H1 (cell line): Measurements from ENCODE around the gene DEK. TPM values are rescaled to one million over a fixed set of nuclear protein-coding genes. Genes with fewer than 3 reads are reported as not detected.
A peak's percentile ranks its signal among the peaks of the same experiment; 100 is the strongest.

Experiments
- CTCF ChIA-PET: fragments of 300-600 bp; sonication (Branson Sonifier 250); formaldehyde crosslinking; loops from one replicate; lab custom pipeline; 2021; ENCODE audit not compliant: partially characterized antibody; lab: Charles Lee
- POLR2A ChIA-PET: fragments of 300-600 bp; sonication (Branson Sonifier 250); formaldehyde crosslinking; loops from one replicate; lab custom pipeline; 2021; ENCODE audit warnings: inconsistent platforms; ENCODE audit not compliant: partially characterized antibody; lab: Charles Lee
- DNase-seq, 2 experiments: peaks; one replicate each; pipeline versions ENCODE4 v3.0.0 to v3.0.0-alpha.2; 2010 to 2022; ENCODE audit warnings: low spot score in 2 of 2, low read depth in 1 of 2, mixed read lengths in 1 of 2
- FAIRE-seq: peaks from 2 replicates; lab custom pipeline; 2011; peaks lifted over from hg19 to GRCh38; lab: Jason Lieb, UNC
- H2AFZ ChIP-seq: 2 replicates; pipeline ENCODE4 v1.8.1; 2012; ENCODE audit warnings: low read length, inconsistent platforms
- H2AK5ac ChIP-seq: 2 replicates; pipeline ENCODE4 v1.6.1; 2013; ENCODE audit warnings: low read depth, low read length
- H2BK120ac ChIP-seq: replicated peaks from 2 replicates; pipeline ENCODE3; 2013; ENCODE audit warnings: low read depth, low read length, inconsistent platforms
- H2BK12ac ChIP-seq: 2 replicates; pipeline ENCODE4 v1.6.1; 2013; ENCODE audit warnings: low read depth, low read length
- H2BK15ac ChIP-seq: 2 replicates; pipeline ENCODE4 v1.6.1; 2013; ENCODE audit warnings: low read length
- H2BK20ac ChIP-seq: 2 replicates; pipeline ENCODE4 v1.6.1; 2013; ENCODE audit warnings: low read length
- H2BK5ac ChIP-seq: 2 replicates; pipeline ENCODE4 v1.6.1; 2013; ENCODE audit warnings: low read depth, low read length
- H3K14ac ChIP-seq: 2 replicates; pipeline ENCODE4 v1.6.1; 2013; ENCODE audit warnings: inconsistent platforms; ENCODE audit not compliant: insufficient read length
- H3K18ac ChIP-seq: 2 replicates; pipeline ENCODE4 v1.6.1; 2013; ENCODE audit warnings: low read length; ENCODE audit errors: extremely low read depth
- H3K23ac ChIP-seq: 2 replicates; pipeline ENCODE4 v1.6.1; 2013; ENCODE audit warnings: inconsistent platforms; ENCODE audit not compliant: insufficient read length
- H3K23me2 ChIP-seq: 2 replicates; pipeline ENCODE4 v1.6.1; 2013; ENCODE audit warnings: low read depth, low read length
- H3K27ac ChIP-seq: 2 replicates; pipeline ENCODE4 v1.6.1; 2011; ENCODE audit warnings: low read depth, low read length, inconsistent platforms
- H3K27me3 ChIP-seq, 4 experiments: replicated peaks in 1 of 4; 1 replicate in 1 of 4; 2 replicates in 3 of 4; pipeline versions ENCODE4 v1.6.1 to v1.8.1; 2011 to 2013; ENCODE audit warnings: low read length in 3 of 4, mild to moderate bottlenecking in 3 of 4, inconsistent platforms in 2 of 4, mixed read lengths in 2 of 4, moderate library complexity in 1 of 4; ENCODE audit not compliant: control insufficient read depth in 3 of 4, insufficient read depth in 3 of 4; ENCODE audit errors: extremely low read depth in 1 of 4
- H3K36me3 ChIP-seq, 4 experiments: 2 replicates each; pipeline versions ENCODE4 v1.6.1 to v1.8.1; 2011 to 2013; ENCODE audit warnings: mild to moderate bottlenecking in 4 of 4, low read length in 3 of 4, moderate library complexity in 2 of 4, control low read depth in 1 of 4, inconsistent platforms in 1 of 4; ENCODE audit not compliant: insufficient read depth in 4 of 4, control insufficient read depth in 2 of 4
- H3K4ac ChIP-seq: replicated peaks from 2 replicates; pipeline ENCODE3; 2013; ENCODE audit warnings: low read length, low read depth, mixed read lengths, inconsistent platforms; ENCODE audit not compliant: insufficient read length
- H3K4me1 ChIP-seq, 4 experiments: replicated peaks in 1 of 4; 1 replicate in 1 of 4; 2 replicates in 3 of 4; pipeline versions ENCODE4 v1.6.1 to v1.8.1; 2011 to 2013; ENCODE audit warnings: low read length in 3 of 4, inconsistent platforms in 2 of 4, mixed read lengths in 1 of 4; ENCODE audit not compliant: insufficient read depth in 4 of 4, control insufficient read depth in 3 of 4
- H3K4me2 ChIP-seq, 2 experiments: 2 replicates each; pipeline versions ENCODE4 v1.6.1 to v1.8.1; 2011 to 2013; ENCODE audit warnings: low read depth in 2 of 2, low read length in 2 of 2, control low read depth in 1 of 2, inconsistent platforms in 1 of 2, mild to moderate bottlenecking in 1 of 2; ENCODE audit not compliant: insufficient read depth in 1 of 2
- H3K4me3 ChIP-seq, 4 experiments: fragments of 200-600, 300-600 bp in 1 of 4; sonication (generic), shearing (Covaris generic), sonication (Bioruptor Twin) in 1 of 4; 2 replicates each; pipeline versions ENCODE4 v1.5.1 to v1.8.1; 2011 to 2016; ENCODE audit warnings: low read length in 4 of 4, low read depth in 3 of 4, control low read depth in 2 of 4, inconsistent platforms in 2 of 4, mild to moderate bottlenecking in 2 of 4, mixed read lengths in 1 of 4, moderate library complexity in 1 of 4; ENCODE audit not compliant: insufficient read depth in 2 of 4; ENCODE audit errors: extremely low read depth in 1 of 4
- H3K56ac ChIP-seq: replicated peaks from 2 replicates; pipeline ENCODE3; 2013; ENCODE audit warnings: low read depth, mild to moderate bottlenecking, mixed read lengths, low read length, inconsistent platforms; ENCODE audit not compliant: insufficient read length
- H3K79me1 ChIP-seq: 2 replicates; pipeline ENCODE4 v1.6.1; 2013; ENCODE audit warnings: low read depth, low read length, control low read depth
- H3K79me2 ChIP-seq, 2 experiments: 2 replicates each; pipeline versions ENCODE4 v1.6.1 to v1.8.1; 2012 to 2013; ENCODE audit warnings: low read length in 2 of 2, mild to moderate bottlenecking in 2 of 2, inconsistent platforms in 1 of 2; ENCODE audit not compliant: insufficient read depth in 2 of 2, control insufficient read depth in 1 of 2
- H3K9ac ChIP-seq, 4 experiments: replicated peaks in 1 of 4; 1 replicate in 1 of 4; 2 replicates in 3 of 4; pipeline versions ENCODE4 v1.6.1 to v1.8.1; 2011 to 2013; ENCODE audit warnings: low read depth in 3 of 4, low read length in 3 of 4, control low read depth in 2 of 4, mild to moderate bottlenecking in 2 of 4, moderate library complexity in 2 of 4, inconsistent platforms in 1 of 4; ENCODE audit errors: extremely low read depth in 1 of 4
- H3K9me3 ChIP-seq, 2 experiments: 2 replicates each; pipeline versions ENCODE4 v1.6.1 to v1.8.1; 2012 to 2013; ENCODE audit warnings: mild to moderate bottlenecking in 2 of 2, moderate library complexity in 2 of 2, control low read depth in 1 of 2, inconsistent platforms in 1 of 2, low read depth in 1 of 2, low read length in 1 of 2, mixed read lengths in 1 of 2; ENCODE audit not compliant: insufficient read depth in 2 of 2
- H4K20me1 ChIP-seq, 2 experiments: replicated peaks in 1 of 2; 2 replicates each; pipeline versions ENCODE3 to v1.8.1; 2011 to 2013; ENCODE audit warnings: inconsistent platforms in 2 of 2, low read length in 2 of 2, mild to moderate bottlenecking in 1 of 2; ENCODE audit not compliant: insufficient read depth in 2 of 2, control insufficient read depth in 1 of 2
- H4K5ac ChIP-seq: 2 replicates; pipeline ENCODE4 v1.6.1; 2013; ENCODE audit warnings: low read length, low read depth, mixed read lengths, inconsistent platforms; ENCODE audit not compliant: insufficient read length
- H4K8ac ChIP-seq: 2 replicates; pipeline ENCODE4 v1.8.0; 2013; ENCODE audit warnings: mild to moderate bottlenecking, moderate library complexity, low read length, inconsistent platforms; ENCODE audit not compliant: insufficient read depth; ENCODE audit errors: extremely low read depth
- H4K91ac ChIP-seq: replicated peaks from 2 replicates; pipeline ENCODE3; 2013; ENCODE audit warnings: low read length, mixed read lengths, inconsistent platforms; ENCODE audit not compliant: insufficient read length
- ATF2 ChIP-seq: IDR thresholded peaks from 2 replicates; pipeline ENCODE4 v1.6.1; 2012; ENCODE audit warnings: low read length, inconsistent platforms
- BRCA1 ChIP-seq: IDR thresholded peaks from 2 replicates; pipeline ENCODE4 v1.6.1; 2012; ENCODE audit warnings: low read depth, low read length, improper control_type of control experiment
- JUN ChIP-seq: IDR thresholded peaks from 2 replicates; pipeline ENCODE4 v1.6.1; 2011; ENCODE audit warnings: low read depth, mild to moderate bottlenecking, improper control_type of control experiment, low read length
- NANOG ChIP-seq: IDR thresholded peaks from 2 replicates; pipeline ENCODE4 v1.6.1; 2011; ENCODE audit warnings: low read length, low read depth, mild to moderate bottlenecking, inconsistent platforms; ENCODE audit not compliant: insufficient read depth, poor library complexity, severe bottlenecking
- POLR2A ChIP-seq, 2 experiments: IDR thresholded peaks; 1 replicate in 1 of 2; 2 replicates in 1 of 2; pipeline ENCODE4 v1.6.1; 2011; ENCODE audit warnings: low read depth in 2 of 2, low read length in 2 of 2, mild to moderate bottlenecking in 2 of 2; ENCODE audit errors: control extremely low read depth in 1 of 2
- RNF2 ChIP-seq: fragments of 200-900, 300-1000 bp; sonication (generic); IDR thresholded peaks from 2 replicates; pipeline ENCODE4 v1.7.1; 2016; ENCODE audit warnings: borderline replicate concordance, low read depth, mild to moderate bottlenecking, antibody characterized with exemption, low read length; ENCODE audit not compliant: poor library complexity, severe bottlenecking; ENCODE audit errors: missing control alignments
- RXRA ChIP-seq: IDR thresholded peaks from 2 replicates; pipeline ENCODE4 v1.6.1; 2011; ENCODE audit warnings: low read depth, mild to moderate bottlenecking, low read length, moderate library complexity; ENCODE audit not compliant: insufficient read depth
- SP1 ChIP-seq: IDR thresholded peaks from 2 replicates; pipeline ENCODE4 v1.6.1; 2011; ENCODE audit warnings: low read depth, low read length
- SP2 ChIP-seq: IDR thresholded peaks from 2 replicates; pipeline ENCODE4 v1.6.1; 2012; ENCODE audit warnings: mild to moderate bottlenecking, low read length, inconsistent platforms
- SRF ChIP-seq: IDR thresholded peaks from 2 replicates; pipeline ENCODE4 v1.6.1; 2011; ENCODE audit warnings: mild to moderate bottlenecking, low read depth, low read length, moderate library complexity
- WGBS, 2 experiments: shearing (Covaris generic) in 1 of 2; methylation state at CpG; one replicate each; pipeline versions ENCODE4 v1.1.6 to v1.1.7; 2013 to 2015; ENCODE audit warnings: low lambda C conversion rate in 2 of 2, mixed read lengths in 2 of 2, inconsistent platforms in 1 of 2, low coverage in 1 of 2, missing lambda C conversion rate in 1 of 2; ENCODE audit not compliant: insufficient replicate concordance in 2 of 2, insufficient coverage in 1 of 2, insufficient read length in 1 of 2; ENCODE audit errors: extremely low coverage in 1 of 2, missing lambda C conversion rate in 1 of 2; 5-methylcytosine and 5-hydroxymethylcytosine counted together
- polyA plus RNA-seq, 7 experiments: library from polyadenylated mRNA; depleted of rRNA in 3 of 7; stranded (reverse) in 5 of 7; unstranded in 2 of 7; fragments of >200 nt in 5 of 7; fragments of 200-250 nt in 2 of 7; gene quantifications; 1 replicate in 5 of 7; 2 replicates in 1 of 7; 4 replicates in 1 of 7; pipeline versions ENCODE4 v1.2.1 to v1.2.3, GENCODE V29; 2011 to 2013; ENCODE audit warnings: missing spikeins in 2 of 7, mixed read lengths in 2 of 7
- total RNA-seq: library from RNA; stranded (reverse); fragmentation: NEBNext Ultra II Directional; extraction: Animal tissue kit (Norgen Biotek cat#: 25700); gene quantifications from 2 replicates; pipeline ENCODE4 v1.2.1, GENCODE V29; 2021

The DEK gene
- total and polyA plus RNA-seq, 2 of the 8 experiments (the other 6 are each of a cell fraction or from before 2014, with no cell fraction given) = 40.0 to 228 TPM

DNA sequence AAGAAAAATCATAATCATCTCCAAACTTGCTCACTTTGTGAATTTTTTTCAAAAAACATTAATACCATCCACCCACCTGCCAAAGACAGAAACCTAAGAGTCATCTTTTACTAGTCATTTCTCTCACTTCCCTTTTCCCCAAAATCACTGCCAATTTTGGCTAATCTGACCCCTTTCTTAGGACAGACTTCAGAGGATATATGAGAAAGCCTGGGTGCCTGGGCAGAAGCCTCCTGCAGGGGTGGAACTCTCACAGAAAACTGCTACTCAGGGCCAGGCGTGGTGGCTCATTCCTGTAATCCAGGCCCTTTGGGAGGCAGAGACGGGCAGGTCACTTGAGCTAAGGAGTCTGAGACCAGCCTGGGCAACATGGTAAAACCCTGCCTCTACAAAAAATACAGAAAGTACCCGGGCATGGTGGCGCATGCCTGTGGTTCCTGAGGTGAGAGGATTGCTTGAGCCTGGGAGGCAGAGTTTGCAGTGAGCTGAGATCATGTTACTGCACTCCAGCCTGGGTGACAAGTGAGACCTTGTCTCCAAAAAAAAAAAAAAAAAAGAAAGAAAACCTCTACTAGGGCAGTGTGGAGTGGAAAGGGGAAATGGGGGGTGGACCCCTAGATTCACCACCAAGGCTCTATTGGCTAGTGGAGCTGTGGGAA lies 3.8 kb downstream of the DEK start:
- H4K5ac ChIP-seq = no peak overlapping the region
- no peak overlapping the region for H4K91ac ChIP-seq
- H2BK15ac ChIP-seq = no peak overlapping the region
- H3K23ac ChIP-seq = no peak overlapping the region
- 0 out of 2 replicates have a peak overlapping the region, but pooled peaks have one; percentile 24 for H3K18ac ChIP-seq
- FAIRE-seq (no peak), DNase-seq (no peak)
- no peaks in the 10 kb centered on the region; a peak in 1 of 7 replicates for H3K27me3 ChIP-seq
- H3K4me3 ChIP-seq = peak overlapping the region in 1 of 4 experiments; percentile 94; a peak in 2 of 8 replicates
- peak overlapping the region; percentile 41 to 82; a peak in 3 of 4 replicates for H3K4me2 ChIP-seq
- no peak overlapping the region for H3K56ac ChIP-seq
- H3K9ac ChIP-seq = peak overlapping the region in 1 of 4 experiments; percentile 8; a peak in 3 of 7 replicates
- no peak overlapping the region for H4K8ac ChIP-seq
- no peak overlapping the region for H2BK12ac ChIP-seq
- no peak overlapping the region for H3K27ac ChIP-seq
- ChIA-PET POLR2A (interaction anchor here (0.7 to 1.5 kb wide), 11 partner anchors 8 to 67 kb away, joined by 3 to 6 read pairs (median 3); no protein-coding TSS in a partner anchor), CTCF (interaction anchor here (0.7 kb wide), 1 partner anchor 41 kb away, joined by 3 read pairs; no protein-coding TSS in a partner anchor)
- H3K14ac ChIP-seq = no peak overlapping the region
- H3K4me1 ChIP-seq = peaks cover 5 to 16% (median 10%) of the 10 kb centered on the region in 4 experiments
- H2BK5ac ChIP-seq = no peak overlapping the region
- peaks cover 13% of the 10 kb centered on the region for H3K23me2 ChIP-seq
- no peaks in the 10 kb centered on the region; the same call in 1 of the 2 replicates for H3K79me1 ChIP-seq
- H3K9me3 ChIP-seq = no peaks in the 10 kb centered on the region
- H2AK5ac ChIP-seq = no peak overlapping the region
- H2BK120ac ChIP-seq = no peak overlapping the region
- H4K20me1 ChIP-seq = peaks cover 16 to 19% of the 10 kb centered on the region in 2 experiments
- peaks cover 54 to 86% of the 10 kb centered on the region in 2 experiments for H3K79me2 ChIP-seq
- WGBS, 2 experiments = 89% methylated on average over 4 of the region's 4 CpGs; no CpG with 5 or more reads in 1 of the 2 experiments
- peaks cover 9 to 67% (median 21%) of the 10 kb centered on the region in 4 experiments for H3K36me3 ChIP-seq
- no peak overlapping the region for H3K4ac ChIP-seq
- H2AFZ ChIP-seq = no peak overlapping the region
- no peak overlapping the region for H2BK20ac ChIP-seq
- no peak for TF ChIP-seq RXRA
- TF ChIP-seq SP2 = no peak
- TF ChIP-seq SP1 = no peak
- no peak for TF ChIP-seq RNF2
- no peak for TF ChIP-seq BRCA1
- no peak for TF ChIP-seq ATF2
- no peak for TF ChIP-seq NANOG
- no peak for TF ChIP-seq POLR2A (IDR thresholded peaks at IDR 0.05; ENCODE audit: control extremely low read depth in 1 of 2, low read depth in 2 of 2, low read length in 2 of 2)
- no peak for TF ChIP-seq JUN
- no peak for TF ChIP-seq SRF
